Head of caudate nucleus (tissue), 42 donors: ENCODE data around the gene EPN3.

Source experiments
- DNase-seq, 42 donors: peaks; one replicate each; pipeline versions ENCODE4 v3.0.0 to v3.0.0-alpha.2; 2020 to 2021; ENCODE audit warnings: mixed read lengths in 7 of 42
- intact Hi-C: fragments of 100-400 bp; cut with DNase I; formaldehyde crosslinking; loops from one replicate; pipeline ENCODE4 v1.15.0; 2022

Gene EPN3

DNA sequence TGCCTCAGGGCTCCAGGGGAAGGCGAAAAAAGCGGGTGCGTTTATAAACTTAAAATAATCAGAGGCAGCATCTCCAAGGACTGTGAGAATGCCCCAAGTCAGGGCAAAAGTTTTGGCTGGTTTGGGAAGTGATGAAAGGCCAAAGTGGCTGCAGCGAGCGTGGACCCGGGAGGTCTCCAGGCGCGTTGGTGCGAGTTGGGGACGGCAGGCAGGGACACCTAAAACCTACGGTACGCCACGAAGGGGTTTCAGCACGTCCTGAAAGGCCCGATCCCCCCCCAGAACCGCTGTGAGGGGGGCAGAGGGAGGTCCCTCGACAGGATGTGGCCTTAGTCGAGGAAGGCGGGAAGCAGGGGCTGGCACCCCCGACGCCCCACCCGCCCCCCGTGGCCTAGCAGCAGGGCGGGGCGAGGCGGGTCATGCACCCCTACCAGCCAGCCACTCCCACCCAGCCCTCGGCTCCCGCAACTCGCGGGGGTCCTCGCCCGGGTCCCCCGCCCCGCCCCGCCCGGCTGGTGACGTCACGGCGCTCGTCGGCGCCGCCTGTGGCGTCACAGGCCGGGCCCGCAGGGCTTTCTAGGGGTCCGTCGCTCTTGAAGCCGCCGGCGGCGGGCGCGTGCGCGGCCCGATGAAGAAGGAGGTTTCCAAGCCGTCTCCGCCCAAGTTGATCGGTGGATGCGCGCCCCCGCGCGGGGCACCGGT lies 24.5 kb upstream of the EPN3 start, which contains the start of gene MYCBPAP:
MYCBPAP (plus strand) TSS at position 569 of the 702 bp plus-strand sequence. CDS start 236 bp downstream, outside the sequence.
- intact Hi-C loops = no loop called here
- DNase-seq = peak; percentile 61 to 92 (median 84)

DNA sequence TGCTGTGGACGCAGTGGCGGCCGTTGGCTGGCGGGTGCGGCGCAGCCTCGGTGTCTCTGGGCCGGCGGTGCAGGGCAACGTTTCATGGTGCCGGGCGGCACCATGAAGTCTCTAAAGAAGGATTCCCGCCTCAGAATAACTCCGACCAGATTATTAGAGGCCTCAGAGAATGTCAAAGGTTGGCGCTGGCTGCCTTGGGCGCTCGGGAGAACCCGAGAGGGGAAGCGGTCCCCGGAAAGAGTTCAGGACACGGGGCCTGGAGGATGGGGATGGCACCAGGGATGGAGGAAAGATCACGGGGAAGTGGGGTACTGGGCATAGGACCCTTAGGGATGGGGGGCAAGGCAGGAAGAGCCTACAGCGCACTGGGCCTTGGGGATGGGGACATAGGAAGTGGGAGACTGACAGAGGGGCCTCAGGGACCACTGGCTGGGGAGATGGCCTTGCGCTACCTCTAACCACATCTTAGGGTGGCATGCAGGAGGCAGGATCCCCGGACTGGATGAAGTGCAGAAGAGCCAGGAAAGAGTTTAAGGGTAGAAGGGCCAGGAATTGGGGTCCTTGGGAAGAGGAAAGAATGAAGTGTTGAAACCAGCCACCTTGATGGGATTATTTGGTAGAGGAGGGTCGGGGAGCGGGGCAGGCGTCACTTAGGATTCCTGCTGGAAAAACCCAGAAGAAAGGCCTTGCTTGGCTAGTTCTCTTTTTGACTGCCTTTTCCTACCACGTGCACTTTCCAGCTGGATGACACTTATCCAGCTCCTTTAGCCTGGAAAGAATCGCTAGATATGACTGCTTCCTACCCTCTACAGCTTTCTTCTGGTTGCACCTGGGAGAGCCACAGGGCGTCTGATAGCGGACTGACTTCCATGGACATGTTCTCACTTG lies 23.7 kb upstream of the EPN3 start:
- intact Hi-C loops = no loop called here
- DNase-seq = peak in 3 of 42 donors; percentile 3 to 38 (median 13)

DNA sequence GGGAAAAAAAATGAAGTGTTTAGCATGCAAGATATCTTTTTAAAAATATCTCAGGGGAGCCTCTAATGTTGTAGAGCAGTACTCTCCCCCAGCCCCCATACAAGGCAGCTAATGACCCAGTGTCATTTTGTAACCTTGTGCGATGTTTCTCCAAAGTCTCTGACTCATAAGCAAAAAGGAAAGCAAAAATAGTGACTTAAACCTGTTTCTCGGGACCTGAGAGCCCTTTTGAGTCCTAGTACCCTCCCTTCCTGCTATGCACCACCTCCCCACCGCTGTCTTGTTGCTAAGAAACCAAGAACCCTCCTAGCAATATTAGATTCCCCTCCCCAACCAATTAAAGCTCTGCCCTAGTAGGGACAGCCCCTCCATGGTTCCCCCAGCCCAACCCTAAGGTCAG lies 21.5 kb upstream of the EPN3 start:
- DNase-seq = no peak
- intact Hi-C loops = no loop called here

DNA sequence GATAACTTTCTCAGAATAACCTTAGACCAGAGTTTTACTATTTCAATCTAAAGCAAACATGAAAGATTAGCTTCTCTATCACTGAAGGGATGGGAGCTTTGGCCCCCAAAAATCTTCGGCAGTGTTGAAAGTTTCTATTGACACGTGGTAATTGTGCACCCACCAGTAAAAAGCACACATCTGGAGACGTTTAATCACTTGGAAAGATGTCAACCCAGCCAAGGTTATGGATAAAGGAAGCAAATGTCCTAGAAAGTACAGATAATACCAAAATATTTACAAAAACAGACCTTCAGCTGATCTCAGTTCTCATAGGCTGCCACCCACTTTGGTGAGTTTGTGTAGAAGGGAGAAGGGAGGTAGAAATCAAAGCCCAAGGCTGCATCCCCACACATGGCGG lies 19.0 kb upstream of the EPN3 start:
- intact Hi-C loops = no loop called here
- DNase-seq = no peak

DNA sequence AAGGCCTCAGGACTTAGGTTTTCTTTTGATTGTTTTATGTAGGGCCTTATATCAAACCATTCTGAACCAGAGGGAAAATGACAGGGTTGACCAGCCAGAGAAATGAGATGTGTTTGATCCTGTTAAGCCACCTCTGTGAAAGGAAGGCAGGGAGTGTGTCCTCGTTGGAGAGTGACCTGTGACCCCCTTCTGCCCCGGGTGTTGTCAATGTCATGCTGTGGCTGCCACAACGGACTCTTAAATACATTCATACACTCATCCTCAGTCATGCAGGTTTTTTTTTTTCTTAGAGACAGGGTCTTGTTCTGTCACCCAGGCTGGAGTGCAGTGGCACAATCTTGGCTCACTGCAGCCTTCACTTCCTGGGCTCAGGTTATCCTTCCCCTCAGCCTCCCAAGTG lies 18.1 kb upstream of the EPN3 start:
- no peak for DNase-seq
- intact Hi-C loops = no loop called here

DNA sequence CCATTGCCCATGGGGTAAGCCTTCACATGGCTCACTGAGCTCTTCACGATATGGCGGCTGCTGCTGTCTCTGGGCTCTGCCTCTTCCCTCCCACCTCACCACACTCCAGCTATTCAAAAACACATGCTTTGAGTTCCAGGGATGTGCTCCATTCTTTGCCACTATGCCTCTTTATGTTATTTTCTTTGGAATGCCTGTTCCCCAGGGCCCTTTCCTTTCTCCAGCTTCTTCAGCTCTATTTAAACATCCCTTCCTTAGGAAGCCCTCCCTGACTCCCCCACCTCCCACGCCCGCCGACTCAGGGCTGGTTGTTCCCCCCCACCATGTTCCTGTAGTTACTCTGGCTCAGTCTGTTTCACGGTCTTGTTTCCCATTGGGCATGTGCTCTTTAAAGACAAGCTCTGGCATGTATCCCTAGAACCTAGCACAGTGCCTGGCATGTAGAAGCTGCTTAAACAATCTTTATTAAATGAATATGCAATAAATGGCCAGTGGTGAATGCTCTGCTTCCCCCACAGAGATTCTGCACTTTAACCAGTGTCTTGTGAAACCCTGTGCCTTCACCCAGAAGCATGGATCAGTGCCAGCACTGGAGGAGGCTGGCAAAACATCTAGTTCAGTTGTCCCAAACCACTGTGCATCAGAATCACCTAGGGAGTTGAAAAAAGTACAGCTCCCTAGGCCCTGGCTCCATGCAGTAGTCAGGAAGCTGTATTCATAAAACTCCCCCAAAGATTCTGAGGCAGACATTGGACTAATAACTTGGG lies 17.4 kb upstream of the EPN3 start:
- no peak for DNase-seq
- intact Hi-C loops = no loop called here

DNA sequence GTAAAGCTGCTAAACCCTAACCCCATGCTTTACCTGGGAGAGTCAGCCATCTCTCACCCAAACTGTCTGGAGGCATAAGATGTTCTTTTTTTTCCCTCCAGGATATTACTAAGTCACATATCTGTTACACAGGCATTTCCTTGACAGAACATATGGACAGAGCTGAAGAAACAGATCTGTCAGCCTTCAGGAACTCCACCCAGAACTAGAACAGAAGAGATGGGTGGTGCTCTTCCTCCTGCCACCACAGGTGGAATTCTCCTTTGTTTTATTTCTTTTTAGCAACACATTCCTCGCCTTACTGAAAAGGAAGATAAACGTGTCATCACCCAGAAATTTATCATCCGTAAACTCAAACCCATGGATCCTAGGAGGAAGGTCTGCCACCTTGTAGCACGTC lies 15.5 kb upstream of the EPN3 start:
- intact Hi-C loops = no loop called here
- no peak for DNase-seq

DNA sequence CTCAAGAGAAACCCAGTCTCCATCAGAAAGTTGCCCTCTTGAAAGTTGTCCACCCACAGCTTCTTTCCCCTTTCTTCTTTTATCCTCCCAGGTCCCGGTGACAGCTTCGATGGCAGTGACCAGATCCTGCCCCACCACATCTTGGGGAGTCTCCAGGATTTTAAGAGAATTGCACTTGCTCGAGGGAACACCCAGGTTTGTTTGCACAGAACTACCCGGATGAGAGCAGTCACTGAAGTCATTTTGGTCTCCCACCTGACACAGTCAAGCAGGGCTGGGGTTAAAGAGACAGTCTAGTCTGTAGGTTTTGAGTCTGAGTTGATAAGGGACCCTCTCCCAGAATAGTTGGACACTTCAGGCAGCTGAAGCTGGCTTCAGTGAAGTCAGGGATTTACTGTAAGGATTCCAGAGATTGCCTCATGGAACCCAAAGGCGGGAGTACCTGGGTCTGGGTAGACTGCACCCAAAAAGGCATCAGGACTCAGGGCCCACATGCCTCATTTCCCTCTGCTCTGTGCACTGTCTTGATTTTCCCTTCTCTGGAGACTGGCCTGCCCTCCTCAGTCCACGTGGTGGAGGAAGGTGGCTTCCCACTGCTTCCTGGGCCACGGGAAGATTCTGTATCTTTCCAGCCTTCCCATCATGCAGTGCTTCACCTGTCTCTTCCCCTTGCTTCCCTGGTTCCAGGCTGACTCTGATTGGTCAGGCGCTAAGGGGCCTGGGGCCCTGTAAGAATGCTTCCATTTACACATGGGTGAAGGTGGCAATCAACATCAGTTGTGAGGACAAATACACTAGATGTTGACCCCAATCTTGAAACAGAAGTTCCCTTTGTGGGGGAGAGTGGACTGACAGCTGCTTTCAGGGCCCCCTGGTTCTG lies 14.8 kb upstream of the EPN3 start:
- no peak for DNase-seq
- intact Hi-C loops = no loop called here

DNA sequence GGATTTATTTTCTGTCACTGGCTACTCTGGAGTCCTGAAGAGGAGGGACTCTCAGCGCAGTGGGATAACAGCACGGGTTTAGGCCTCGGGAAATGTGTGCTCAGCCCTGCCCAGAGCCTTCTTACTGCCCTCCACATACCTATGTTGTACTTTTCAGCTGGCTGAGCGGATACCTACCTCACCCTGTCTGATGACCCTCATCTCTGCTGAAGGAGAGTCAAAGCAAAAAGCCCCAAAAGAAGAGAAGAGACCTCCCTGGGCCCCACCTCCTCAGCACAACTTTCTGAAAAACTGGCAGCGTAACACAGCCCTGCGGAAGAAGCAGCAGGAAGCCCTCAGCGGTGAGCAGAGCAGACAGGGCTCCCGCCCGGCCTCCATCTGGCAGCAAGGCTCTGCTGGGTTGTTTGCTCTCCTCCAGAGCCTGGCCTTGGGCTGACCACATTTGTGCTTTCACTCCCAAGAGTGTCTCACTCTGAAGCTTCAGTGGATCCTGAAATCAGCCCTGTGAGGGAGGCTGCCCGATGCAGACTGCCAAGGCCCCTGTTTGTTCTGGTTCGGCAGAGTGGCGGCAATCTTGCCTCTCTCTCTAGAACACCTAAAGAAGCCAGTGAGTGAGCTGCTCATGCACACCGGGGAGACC lies 14.0 kb upstream of the EPN3 start:
- intact Hi-C loops = no loop called here

DNA sequence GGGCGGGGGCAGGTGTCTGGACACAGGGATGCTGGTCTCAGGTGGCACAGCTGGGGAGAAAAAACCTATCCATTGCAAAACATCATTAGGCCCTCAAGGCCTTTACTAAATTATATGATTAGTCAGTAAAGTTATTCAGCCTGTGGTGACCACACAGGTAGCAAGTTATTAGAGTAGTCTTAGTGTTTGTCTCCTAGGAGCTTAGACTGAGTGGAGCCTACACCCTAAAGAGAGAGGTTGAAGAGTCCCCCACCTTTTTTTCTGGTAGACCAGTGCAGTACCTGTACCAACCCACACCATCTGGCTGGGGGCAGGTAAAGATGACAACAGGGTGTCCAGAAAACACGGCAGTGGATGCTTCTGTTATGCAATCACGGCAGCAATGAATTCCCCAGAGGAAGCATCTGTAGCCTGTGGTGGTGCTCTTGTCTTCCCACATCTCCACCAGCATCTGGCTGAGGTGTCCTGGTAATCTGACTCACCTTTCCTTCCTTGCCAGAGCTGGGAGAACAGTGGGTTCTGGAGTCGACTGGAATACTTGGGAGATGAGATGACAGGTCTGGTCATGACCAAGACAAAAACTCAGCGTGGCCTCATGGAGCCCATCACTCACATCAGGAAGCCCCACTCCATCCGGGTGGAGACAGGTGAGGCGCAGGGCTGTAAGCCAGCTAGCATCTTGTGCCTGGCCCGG lies 13.2 kb upstream of the EPN3 start:
- DNase-seq = no peak

More for the DNA sequence above, 14.0 kb upstream of the EPN3 start:
- DNase-seq = no peak

DNA sequence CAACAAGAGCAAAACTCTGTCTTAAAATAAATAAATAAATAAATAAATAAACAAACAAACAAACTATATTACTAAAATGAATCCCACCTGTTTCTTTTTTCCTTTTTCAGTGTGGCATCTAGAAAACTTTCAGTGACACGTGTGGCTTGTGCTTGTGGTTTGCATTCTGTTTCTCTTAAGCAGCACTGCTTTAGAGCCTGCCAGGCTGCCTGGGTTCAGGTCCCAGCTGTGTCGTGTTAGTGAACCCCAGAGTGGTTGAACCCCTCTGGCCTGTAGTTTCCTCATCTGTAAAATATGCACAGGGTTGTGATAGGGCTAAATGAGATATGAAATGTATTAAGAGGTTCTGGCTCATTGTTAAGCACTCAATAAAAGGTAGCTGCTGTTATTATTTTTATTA lies 12.1 kb upstream of the EPN3 start:
- intact Hi-C loops = no loop called here
- no peak for DNase-seq

More for the DNA sequence above, 13.2 kb upstream of the EPN3 start:
- intact Hi-C loops = no loop called here

DNA sequence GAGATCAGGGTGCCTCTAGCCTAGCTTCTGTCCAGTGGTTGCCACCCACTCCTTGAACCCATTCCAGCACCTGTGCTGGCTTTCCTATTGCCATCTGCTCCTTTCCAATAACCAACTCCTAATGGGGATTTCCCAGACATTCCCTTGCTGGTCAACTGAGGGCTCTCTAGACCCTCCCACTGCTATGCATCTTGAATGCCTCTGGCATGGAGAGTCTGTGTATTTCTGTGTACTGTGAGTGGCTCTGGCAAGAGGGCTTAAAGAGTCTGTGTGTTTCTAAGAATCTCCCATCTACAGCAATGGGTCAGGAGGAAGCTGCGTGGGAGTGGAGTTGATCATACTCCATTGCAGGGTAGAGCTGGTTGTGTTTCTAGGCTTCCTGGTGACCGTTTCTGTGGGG lies 11.0 kb upstream of the EPN3 start:
- no peak for DNase-seq
- intact Hi-C loops = no loop called here

DNA sequence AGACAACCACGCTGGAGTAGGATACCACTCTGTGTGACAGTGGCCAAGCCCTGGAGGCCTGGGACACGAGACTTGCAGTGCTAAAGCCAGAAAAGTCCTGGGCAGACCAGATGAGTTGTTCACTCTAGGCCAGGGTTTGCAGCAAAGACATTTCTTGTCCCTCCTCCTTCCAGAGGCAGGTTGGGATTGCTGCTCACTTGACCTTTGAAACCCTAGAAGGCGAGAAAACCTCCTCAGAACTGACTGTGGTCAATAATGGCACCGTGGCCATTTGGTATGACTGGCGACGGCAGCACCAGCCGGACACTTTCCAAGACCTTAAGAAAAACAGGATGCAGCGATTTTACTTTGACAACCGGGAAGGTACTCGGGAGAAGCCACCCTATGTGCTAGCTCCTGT lies 9.8 kb upstream of the EPN3 start:
- DNase-seq = no peak

DNA sequence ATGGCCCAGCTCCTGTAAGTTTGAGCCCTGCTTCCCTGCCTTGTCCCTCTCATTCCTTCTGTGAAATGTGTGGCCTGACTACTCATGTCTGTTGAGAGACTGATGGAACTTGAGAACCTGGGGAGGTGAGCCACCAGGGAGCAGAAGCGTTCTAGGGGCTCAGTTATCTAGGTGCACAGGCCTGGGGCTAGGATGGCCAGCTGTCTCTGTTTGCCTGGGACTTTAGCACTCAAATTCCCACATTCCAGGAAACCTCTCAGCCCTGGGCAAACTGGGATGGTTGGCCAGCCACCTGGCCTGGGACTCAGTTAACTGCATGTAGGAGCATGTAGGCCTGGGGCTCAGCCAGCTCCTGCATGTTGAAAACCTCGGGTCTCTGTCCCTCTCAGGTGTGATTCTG lies 9.3 kb upstream of the EPN3 start:
- intact Hi-C loops = no loop called here

More for the DNA sequence above, 9.8 kb upstream of the EPN3 start:
- intact Hi-C loops = no loop called here

DNA sequence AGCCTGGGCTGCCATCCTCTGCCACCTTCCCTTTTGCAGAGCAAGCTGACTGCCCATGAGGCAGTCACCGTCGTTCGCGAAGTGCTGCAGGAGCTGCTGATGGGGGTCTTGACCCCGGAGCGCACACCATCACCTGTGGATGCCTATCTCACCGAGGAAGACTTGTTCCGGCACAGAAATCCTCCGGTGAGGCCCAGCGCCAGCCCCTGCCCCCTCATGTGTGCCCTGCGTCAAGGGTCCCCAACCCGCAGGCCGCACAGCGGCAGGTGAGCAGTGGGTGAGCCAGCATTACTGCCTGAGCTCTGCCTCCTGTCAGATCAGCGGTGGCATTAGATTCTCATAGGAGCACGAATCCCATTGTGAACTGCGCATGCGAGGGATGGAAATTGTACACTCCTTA lies 7.7 kb upstream of the EPN3 start:
- DNase-seq = no peak
- intact Hi-C loops = no loop called here

More for the DNA sequence above, 9.3 kb upstream of the EPN3 start:
- no peak for DNase-seq

DNA sequence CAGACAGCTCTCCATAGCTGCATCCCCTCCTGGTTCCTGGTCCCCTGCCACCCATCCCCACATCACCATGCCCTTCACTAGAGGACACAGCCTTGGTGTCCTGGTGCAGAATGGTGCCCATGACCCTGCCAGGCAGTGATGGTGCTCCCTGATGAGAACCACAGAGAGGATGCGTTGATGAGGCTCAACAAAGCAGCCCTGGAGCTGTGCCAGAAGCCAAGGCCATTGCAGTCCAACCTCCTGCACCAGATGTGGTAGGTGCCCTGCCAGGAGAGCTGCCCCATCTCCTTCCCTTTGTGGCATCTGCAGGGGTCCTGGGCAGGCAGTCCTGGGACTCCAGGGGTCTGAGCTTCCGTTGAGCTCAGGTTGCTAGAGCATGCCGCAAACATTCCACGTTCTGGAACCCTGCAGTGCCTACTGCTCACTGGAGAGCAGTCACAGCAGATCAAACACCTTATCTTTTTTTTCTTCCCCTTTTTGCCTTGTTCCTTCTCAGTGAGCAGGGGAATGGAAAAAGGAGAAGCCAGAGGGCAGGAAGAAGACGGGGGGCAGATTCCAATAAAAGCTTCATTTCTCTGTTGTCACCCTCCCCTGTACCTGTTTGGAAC lies 5.3 kb upstream of the EPN3 start:
- DNase-seq = no peak
- intact Hi-C loops = no loop called here

DNA sequence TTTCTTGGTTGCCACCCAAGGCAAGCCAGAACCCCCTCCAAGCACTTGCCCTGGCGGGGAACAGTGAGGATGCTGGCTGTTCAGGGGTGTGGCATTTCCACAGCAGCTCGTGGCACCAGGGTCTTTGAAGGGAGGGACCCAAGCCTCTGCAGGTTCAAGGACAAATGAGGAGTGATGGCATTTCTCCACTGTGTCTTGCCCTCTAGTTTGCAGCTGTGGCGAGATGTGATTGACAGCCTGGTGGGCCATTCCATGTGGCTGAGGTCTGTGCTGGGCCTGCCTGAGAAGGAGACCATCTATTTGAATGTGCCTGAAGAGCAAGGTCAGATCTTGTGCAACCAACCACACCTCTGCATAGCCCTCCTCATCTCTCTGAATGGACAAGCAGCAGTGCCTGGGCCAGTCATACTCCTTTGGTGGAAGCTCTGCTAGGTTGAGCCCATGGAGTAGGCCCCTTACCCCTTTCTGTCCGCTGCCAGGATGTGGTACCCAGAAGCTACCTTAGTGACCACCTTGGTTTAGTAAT lies 4.5 kb upstream of the EPN3 start:
- intact Hi-C loops = no loop called here
- no peak for DNase-seq
